Lower leg skin (tissue), 3 donors: Measurements from ENCODE around the gene ACSS3.

Experiments
- CTCF ChIP-seq, 3 donors: fragments of 450-650 bp; IDR thresholded peaks; one replicate each; pipeline ENCODE4 v1.5.1; 2016; ENCODE audit warnings: antibody characterized with exemption in 3 of 3, mild to moderate bottlenecking in 3 of 3, moderate library complexity in 2 of 3
- POLR2A ChIP-seq, 2 donors: fragments of 450-650 bp; IDR thresholded peaks; one replicate each; pipeline ENCODE4 v1.6.1; 2016 to 2017; ENCODE audit warnings: antibody characterized with exemption in 2 of 2, mild to moderate bottlenecking in 1 of 2, moderate library complexity in 1 of 2

GRCh38 chr12:81034926-81035325 lies 43.0 kb upstream of the ACSS3 start:
- TF ChIP-seq CTCF (IDR thresholded peaks at IDR 0.05) (no peak), POLR2A (IDR thresholded peaks at IDR 0.05) (no peak)
